GM23338 (cell line): ENCODE measurements around the gene TTC12. TPM values are rescaled to one million over a fixed set of nuclear protein-coding genes. Genes with fewer than 3 reads are reported as not detected.
A peak's percentile ranks its signal among the peaks of the same experiment; 100 is the strongest.

ENCODE experiments used
- ATAC-seq: fragments of 200-7000 bp; cut with Tn5 transposase; 3 replicates; pipeline ENCODE4 v1.9.1; 2020
- DNase-seq: peaks from one replicate; pipeline ENCODE4 v3.0.0-alpha.2; 2015; ENCODE audit warnings: low spot score
- H2AFZ ChIP-seq: fragments of 200-600 bp; sonication (generic); 2 replicates; pipeline ENCODE4 v1.8.0; 2016; ENCODE audit warnings: antibody characterized with exemption, mild to moderate bottlenecking, moderate library complexity
- H3F3A ChIP-seq: fragments of 200-600 bp; sonication (generic); replicated peaks from 2 replicates; pipeline ENCODE4 v1.8.0; 2017; ENCODE audit warnings: antibody characterized with exemption, mixed run types, low read depth
- H3K27ac ChIP-seq: fragments of 200-600 bp; sonication (generic); 2 replicates; pipeline ENCODE4 v1.6.1; 2016; ENCODE audit warnings: low read depth
- H3K27me3 ChIP-seq: fragments of 200-600 bp; sonication (generic); 2 replicates; pipeline ENCODE4 v1.8.0; 2016; ENCODE audit warnings: mild to moderate bottlenecking, mixed run types, moderate library complexity; ENCODE audit not compliant: insufficient read depth
- H3K36me3 ChIP-seq: fragments of 200-600 bp; sonication (generic); 2 replicates; pipeline ENCODE4 v1.8.0; 2016; ENCODE audit warnings: mild to moderate bottlenecking; ENCODE audit not compliant: insufficient read depth
- H3K4me1 ChIP-seq: fragments of 200-600 bp; sonication (generic); 2 replicates; pipeline ENCODE4 v1.8.0; 2016; ENCODE audit warnings: mild to moderate bottlenecking, moderate library complexity; ENCODE audit not compliant: insufficient read depth
- H3K4me2 ChIP-seq: fragments of 200-600 bp; sonication (generic); 2 replicates; pipeline ENCODE4 v1.7.1; 2017; ENCODE audit warnings: mixed run types
- H3K4me3 ChIP-seq: fragments of 200-600 bp; sonication (generic); 2 replicates; pipeline ENCODE4 v1.6.1; 2016; ENCODE audit warnings: mixed run types
- H3K79me2 ChIP-seq: fragments of 200-600 bp; sonication (generic); replicated peaks from 2 replicates; pipeline ENCODE4 v1.8.0; 2017; ENCODE audit warnings: mild to moderate bottlenecking; ENCODE audit not compliant: insufficient read depth
- H3K9me2 ChIP-seq: fragments of 200-600 bp; sonication (generic); 2 replicates; pipeline ENCODE4 v1.8.0; 2017; ENCODE audit not compliant: insufficient read depth
- H4K20me1 ChIP-seq: fragments of 200-600 bp; sonication (generic); replicated peaks from 2 replicates; pipeline ENCODE4 v1.8.0; 2017; ENCODE audit warnings: mild to moderate bottlenecking; ENCODE audit not compliant: insufficient read depth
- H3K27ac Mint-ChIP-seq: 2 replicates; pipeline ENCODE4 v1.8.0; 2020; ENCODE audit warnings: inconsistent platforms, mild to moderate bottlenecking, moderate library complexity, mixed read lengths
- H3K27me3 Mint-ChIP-seq: 3 replicates; pipeline ENCODE4 v1.8.0; 2022; ENCODE audit warnings: low read depth, mild to moderate bottlenecking, moderate library complexity, mixed read lengths, inconsistent platforms; ENCODE audit not compliant: insufficient read depth, poor library complexity
- H3K36me3 Mint-ChIP-seq: 3 replicates; pipeline ENCODE4 v1.8.0; 2021; ENCODE audit warnings: low read depth, mild to moderate bottlenecking, inconsistent platforms, moderate library complexity, mixed read lengths
- H3K4me1 Mint-ChIP-seq: 3 replicates; pipeline ENCODE4 v1.8.0; 2020; ENCODE audit warnings: mild to moderate bottlenecking, inconsistent platforms, mixed read lengths
- H3K4me3 Mint-ChIP-seq: 3 replicates; pipeline ENCODE4 v1.8.0; 2021; ENCODE audit warnings: moderate library complexity, mild to moderate bottlenecking, inconsistent platforms, mixed read lengths
- H3K9me3 Mint-ChIP-seq: 3 replicates; pipeline ENCODE4 v1.8.0; 2020; ENCODE audit warnings: moderate library complexity, mild to moderate bottlenecking, inconsistent platforms, mixed read lengths
- CREB1 ChIP-seq: fragments of 250-450 bp; sonication (Bioruptor Pico); IDR thresholded peaks from 2 replicates; pipeline ENCODE4 v1.5.0; 2020; ENCODE audit warnings: low read depth, mild to moderate bottlenecking, moderate library complexity
- EZH2 ChIP-seq: fragments of 200-600 bp; sonication (generic); IDR thresholded peaks from one replicate; pipeline ENCODE4 v1.8.0; 2017; ENCODE audit warnings: antibody characterized with exemption, mild to moderate bottlenecking, low read depth; ENCODE audit not compliant: unreplicated experiment
- NANOG ChIP-seq: IDR thresholded peaks from 2 replicates; pipeline ENCODE4 v1.6.1; 2016; ENCODE audit warnings: antibody characterized with exemption, borderline replicate concordance
- POLR2AphosphoS5 ChIP-seq: IDR thresholded peaks from 2 replicates; pipeline ENCODE4 v1.6.1; 2016; ENCODE audit warnings: antibody characterized with exemption, low read depth
- ZNF114 ChIP-seq: fragments of 250-450 bp; sonication (Bioruptor Pico); IDR thresholded peaks from 2 replicates; pipeline ENCODE4 v1.5.0; 2020; ENCODE audit warnings: mild to moderate bottlenecking, moderate library complexity
- ZNF462 ChIP-seq: fragments of 250-450 bp; sonication (Bioruptor Pico); IDR thresholded peaks from 2 replicates; pipeline ENCODE4 v1.5.0; 2020; ENCODE audit warnings: mild to moderate bottlenecking, moderate library complexity
- polyA plus RNA-seq: library from polyadenylated mRNA; unstranded; fragments of >200 nt; fragmentation: Nextera tagmentation; extraction: Ambion mirVana; gene quantifications from 2 replicates; pipeline ENCODE4 v1.2.1, GENCODE V29; 2016
- total RNA-seq: library from RNA; depleted of rRNA; stranded (reverse); fragments of >200 nt; shearing (Covaris generic); gene quantifications from 2 replicates; pipeline ENCODE4 v1.2.3, GENCODE V29; 2014
- TF ChIP-seq, protein P1 (sequence below), 2 experiments: fragments of 200-600 bp in 1 of 2; sonication (generic) in 1 of 2; conservative IDR thresholded peaks; 2 replicates each; pipeline versions ENCODE4 v1.5.1 to v1.6.1; 2016 to 2017; ENCODE audit warnings: antibody characterized with exemption in 2 of 2, low read depth in 2 of 2, mild to moderate bottlenecking in 2 of 2, moderate library complexity in 1 of 2
- TF ChIP-seq, protein P2 (sequence below): IDR thresholded peaks from one replicate; pipeline ENCODE4 v1.6.1; 2018; ENCODE audit warnings: antibody characterized with exemption; ENCODE audit not compliant: unreplicated experiment

The TTC12 gene
- total and polyA plus RNA-seq, 2 experiments from 2014 or later: 3.4 to 12.5 TPM

DNA sequence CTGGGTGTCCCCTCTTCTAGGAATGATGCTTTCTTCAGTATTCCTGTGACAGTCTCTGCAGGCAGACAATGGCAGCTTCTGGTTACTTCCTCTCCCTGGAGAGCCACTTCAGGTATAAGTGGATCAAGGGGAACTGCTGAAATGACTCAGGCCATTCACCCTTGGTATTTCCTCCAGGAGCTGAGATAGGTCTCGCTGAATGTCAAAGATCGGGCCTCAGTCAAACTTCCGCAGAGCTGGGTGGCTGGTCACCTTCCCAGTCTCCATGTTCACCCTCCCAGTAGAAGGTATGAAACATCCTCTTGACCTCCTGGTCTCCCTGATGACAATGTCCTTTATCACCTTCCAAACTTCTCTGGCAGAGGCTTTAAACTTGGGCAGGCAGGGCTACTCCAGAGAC is 71.4 kb downstream of the TTC12 start (continued):
- TF ChIP-seq ZNF462 (CRISPR knock-in tag) (no peak), NANOG (no peak), ZNF114 (CRISPR knock-in tag) (no peak), EZH2 (no peak), CREB1 (no peak), POLR2AphosphoS5 (no peak)
- TF ChIP-seq, protein P1, sequence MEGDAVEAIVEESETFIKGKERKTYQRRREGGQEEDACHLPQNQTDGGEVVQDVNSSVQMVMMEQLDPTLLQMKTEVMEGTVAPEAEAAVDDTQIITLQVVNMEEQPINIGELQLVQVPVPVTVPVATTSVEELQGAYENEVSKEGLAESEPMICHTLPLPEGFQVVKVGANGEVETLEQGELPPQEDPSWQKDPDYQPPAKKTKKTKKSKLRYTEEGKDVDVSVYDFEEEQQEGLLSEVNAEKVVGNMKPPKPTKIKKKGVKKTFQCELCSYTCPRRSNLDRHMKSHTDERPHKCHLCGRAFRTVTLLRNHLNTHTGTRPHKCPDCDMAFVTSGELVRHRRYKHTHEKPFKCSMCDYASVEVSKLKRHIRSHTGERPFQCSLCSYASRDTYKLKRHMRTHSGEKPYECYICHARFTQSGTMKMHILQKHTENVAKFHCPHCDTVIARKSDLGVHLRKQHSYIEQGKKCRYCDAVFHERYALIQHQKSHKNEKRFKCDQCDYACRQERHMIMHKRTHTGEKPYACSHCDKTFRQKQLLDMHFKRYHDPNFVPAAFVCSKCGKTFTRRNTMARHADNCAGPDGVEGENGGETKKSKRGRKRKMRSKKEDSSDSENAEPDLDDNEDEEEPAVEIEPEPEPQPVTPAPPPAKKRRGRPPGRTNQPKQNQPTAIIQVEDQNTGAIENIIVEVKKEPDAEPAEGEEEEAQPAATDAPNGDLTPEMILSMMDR (conservative IDR thresholded peaks at IDR 0.05; ENCODE audit: low read depth in 2 of 2): no peak

DNA sequence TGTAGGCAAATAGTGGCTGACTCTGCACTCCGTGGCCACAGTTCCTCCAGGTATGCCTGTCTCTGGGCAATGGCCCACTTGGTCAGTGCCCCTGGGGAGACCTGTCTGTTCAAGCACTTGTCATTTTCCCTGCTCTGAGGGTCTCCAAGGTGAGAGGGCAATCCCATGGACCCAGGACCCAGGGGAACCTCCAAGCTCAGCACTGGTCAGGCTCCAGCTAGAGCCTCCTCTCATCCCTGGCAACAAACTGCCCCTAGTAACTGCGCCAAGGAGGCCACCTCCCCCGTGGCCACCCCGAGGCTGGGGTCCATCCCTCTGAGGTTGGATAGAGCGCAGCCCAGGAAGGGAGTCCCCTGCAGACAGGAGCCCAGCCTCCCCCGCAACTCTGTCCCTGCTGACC is 72.5 kb downstream of the TTC12 start:
- H3K4me3 Mint-ChIP-seq: peak overlapping the region; percentile 51
- no peaks in the 10 kb centered on the region for H3F3A ChIP-seq
- no peak overlapping the region; the same call in 1 of the 2 replicates for H3K4me3 ChIP-seq
- H3K4me1 ChIP-seq: peaks cover 6% of the 10 kb centered on the region; the same call in 1 of the 2 replicates
- peaks cover 3% of the 10 kb centered on the region for H3K27me3 Mint-ChIP-seq
- peaks cover 3% of the 10 kb centered on the region; the same call in 2 of the 3 replicates for H3K4me1 Mint-ChIP-seq
- DNase-seq (no peak), ATAC-seq (peak; percentile 27)
- H3K27ac Mint-ChIP-seq: no peak overlapping the region
- H3K36me3 ChIP-seq: no peaks in the 10 kb centered on the region
- H3K4me2 ChIP-seq: peak overlapping the region; percentile 84
- no peaks in the 10 kb centered on the region for H3K9me3 Mint-ChIP-seq
- H4K20me1 ChIP-seq: no peaks in the 10 kb centered on the region
- H3K27me3 ChIP-seq: 0 out of 2 replicates have a peak, but pooled peaks cover 5% of the 10 kb centered on the region
- no peaks in the 10 kb centered on the region for H3K79me2 ChIP-seq
- no peaks in the 10 kb centered on the region for H3K36me3 Mint-ChIP-seq
- peak overlapping the region; percentile 99 for H2AFZ ChIP-seq
- H3K9me2 ChIP-seq: peaks cover 13% of the 10 kb centered on the region; the same call in 1 of the 2 replicates
- H3K27ac ChIP-seq: no peak overlapping the region
- TF ChIP-seq, protein P2, sequence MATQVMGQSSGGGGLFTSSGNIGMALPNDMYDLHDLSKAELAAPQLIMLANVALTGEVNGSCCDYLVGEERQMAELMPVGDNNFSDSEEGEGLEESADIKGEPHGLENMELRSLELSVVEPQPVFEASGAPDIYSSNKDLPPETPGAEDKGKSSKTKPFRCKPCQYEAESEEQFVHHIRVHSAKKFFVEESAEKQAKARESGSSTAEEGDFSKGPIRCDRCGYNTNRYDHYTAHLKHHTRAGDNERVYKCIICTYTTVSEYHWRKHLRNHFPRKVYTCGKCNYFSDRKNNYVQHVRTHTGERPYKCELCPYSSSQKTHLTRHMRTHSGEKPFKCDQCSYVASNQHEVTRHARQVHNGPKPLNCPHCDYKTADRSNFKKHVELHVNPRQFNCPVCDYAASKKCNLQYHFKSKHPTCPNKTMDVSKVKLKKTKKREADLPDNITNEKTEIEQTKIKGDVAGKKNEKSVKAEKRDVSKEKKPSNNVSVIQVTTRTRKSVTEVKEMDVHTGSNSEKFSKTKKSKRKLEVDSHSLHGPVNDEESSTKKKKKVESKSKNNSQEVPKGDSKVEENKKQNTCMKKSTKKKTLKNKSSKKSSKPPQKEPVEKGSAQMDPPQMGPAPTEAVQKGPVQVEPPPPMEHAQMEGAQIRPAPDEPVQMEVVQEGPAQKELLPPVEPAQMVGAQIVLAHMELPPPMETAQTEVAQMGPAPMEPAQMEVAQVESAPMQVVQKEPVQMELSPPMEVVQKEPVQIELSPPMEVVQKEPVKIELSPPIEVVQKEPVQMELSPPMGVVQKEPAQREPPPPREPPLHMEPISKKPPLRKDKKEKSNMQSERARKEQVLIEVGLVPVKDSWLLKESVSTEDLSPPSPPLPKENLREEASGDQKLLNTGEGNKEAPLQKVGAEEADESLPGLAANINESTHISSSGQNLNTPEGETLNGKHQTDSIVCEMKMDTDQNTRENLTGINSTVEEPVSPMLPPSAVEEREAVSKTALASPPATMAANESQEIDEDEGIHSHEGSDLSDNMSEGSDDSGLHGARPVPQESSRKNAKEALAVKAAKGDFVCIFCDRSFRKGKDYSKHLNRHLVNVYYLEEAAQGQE: no peak
- no peak for TF ChIP-seq EZH2
